Progenitor cell of endocrine pancreas (in vitro differentiated cells): ENCODE measurements around the gene RHBG. TPM values are rescaled to one million over a fixed set of nuclear protein-coding genes. Genes with fewer than 3 reads are reported as not detected.
"Not testable (repeated sequence)": the region's sequence is repeated elsewhere in the genome, so short reads cannot be mapped to it uniquely, and the experiment has no call there.

Experiments used
- DNase-seq: peaks from one replicate; pipeline ENCODE4 v3.0.0; 2021; ENCODE audit warnings: low spot score; ENCODE audit not compliant: unreplicated experiment
- H3K27ac Mint-ChIP-seq: 2 replicates; pipeline ENCODE4 v1.8.0; 2021; ENCODE audit warnings: mild to moderate bottlenecking, moderate library complexity, mixed read lengths
- H3K27me3 Mint-ChIP-seq: 2 replicates; pipeline ENCODE4 v1.8.0; 2021; ENCODE audit warnings: mixed read lengths
- H3K36me3 Mint-ChIP-seq: 2 replicates; pipeline ENCODE4 v1.8.0; 2022; ENCODE audit warnings: mixed read lengths; ENCODE audit not compliant: insufficient read depth
- H3K4me1 Mint-ChIP-seq: 2 replicates; pipeline ENCODE4 v1.8.0; 2021; ENCODE audit warnings: low read depth, mixed read lengths
- H3K4me3 Mint-ChIP-seq: 2 replicates; pipeline ENCODE4 v1.8.0; 2021; ENCODE audit warnings: low read depth, mild to moderate bottlenecking, moderate library complexity, mixed read lengths
- H3K9me3 Mint-ChIP-seq: 2 replicates; pipeline ENCODE4 v1.8.0; 2021; ENCODE audit warnings: low read depth, mixed read lengths
- total RNA-seq: library from RNA; stranded (reverse); gene quantifications from 2 replicates; pipeline ENCODE4 v1.2.1, GENCODE V29; 2021
- TF ChIP-seq, protein P1 (sequence below): fragments of 200-600 bp; sonication (generic); IDR thresholded peaks from one replicate; pipeline ENCODE4 v1.5.0; 2021; ENCODE audit warnings: antibody characterized with exemption, mild to moderate bottlenecking; ENCODE audit not compliant: unreplicated experiment

RHBG gene
- total RNA-seq, 1 donor from 2014 or later: 0.36 TPM

- no peak overlapping the region for H3K4me3 Mint-ChIP-seq
- H3K27me3 Mint-ChIP-seq: peaks cover 35% of the 10 kb centered on the region
- no peaks in the 10 kb centered on the region for H3K36me3 Mint-ChIP-seq
- H3K9me3 Mint-ChIP-seq: no peaks in the 10 kb centered on the region
- TF ChIP-seq, protein P1, sequence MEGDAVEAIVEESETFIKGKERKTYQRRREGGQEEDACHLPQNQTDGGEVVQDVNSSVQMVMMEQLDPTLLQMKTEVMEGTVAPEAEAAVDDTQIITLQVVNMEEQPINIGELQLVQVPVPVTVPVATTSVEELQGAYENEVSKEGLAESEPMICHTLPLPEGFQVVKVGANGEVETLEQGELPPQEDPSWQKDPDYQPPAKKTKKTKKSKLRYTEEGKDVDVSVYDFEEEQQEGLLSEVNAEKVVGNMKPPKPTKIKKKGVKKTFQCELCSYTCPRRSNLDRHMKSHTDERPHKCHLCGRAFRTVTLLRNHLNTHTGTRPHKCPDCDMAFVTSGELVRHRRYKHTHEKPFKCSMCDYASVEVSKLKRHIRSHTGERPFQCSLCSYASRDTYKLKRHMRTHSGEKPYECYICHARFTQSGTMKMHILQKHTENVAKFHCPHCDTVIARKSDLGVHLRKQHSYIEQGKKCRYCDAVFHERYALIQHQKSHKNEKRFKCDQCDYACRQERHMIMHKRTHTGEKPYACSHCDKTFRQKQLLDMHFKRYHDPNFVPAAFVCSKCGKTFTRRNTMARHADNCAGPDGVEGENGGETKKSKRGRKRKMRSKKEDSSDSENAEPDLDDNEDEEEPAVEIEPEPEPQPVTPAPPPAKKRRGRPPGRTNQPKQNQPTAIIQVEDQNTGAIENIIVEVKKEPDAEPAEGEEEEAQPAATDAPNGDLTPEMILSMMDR: no peak
- DNase-seq: no peak
- peaks cover 4% of the 10 kb centered on the region for H3K4me1 Mint-ChIP-seq
- H3K27ac Mint-ChIP-seq: no peak overlapping the region
Observed at GRCh38 chr1:156366378-156367166, 2.4 kb upstream of the RHBG start.

DNA sequence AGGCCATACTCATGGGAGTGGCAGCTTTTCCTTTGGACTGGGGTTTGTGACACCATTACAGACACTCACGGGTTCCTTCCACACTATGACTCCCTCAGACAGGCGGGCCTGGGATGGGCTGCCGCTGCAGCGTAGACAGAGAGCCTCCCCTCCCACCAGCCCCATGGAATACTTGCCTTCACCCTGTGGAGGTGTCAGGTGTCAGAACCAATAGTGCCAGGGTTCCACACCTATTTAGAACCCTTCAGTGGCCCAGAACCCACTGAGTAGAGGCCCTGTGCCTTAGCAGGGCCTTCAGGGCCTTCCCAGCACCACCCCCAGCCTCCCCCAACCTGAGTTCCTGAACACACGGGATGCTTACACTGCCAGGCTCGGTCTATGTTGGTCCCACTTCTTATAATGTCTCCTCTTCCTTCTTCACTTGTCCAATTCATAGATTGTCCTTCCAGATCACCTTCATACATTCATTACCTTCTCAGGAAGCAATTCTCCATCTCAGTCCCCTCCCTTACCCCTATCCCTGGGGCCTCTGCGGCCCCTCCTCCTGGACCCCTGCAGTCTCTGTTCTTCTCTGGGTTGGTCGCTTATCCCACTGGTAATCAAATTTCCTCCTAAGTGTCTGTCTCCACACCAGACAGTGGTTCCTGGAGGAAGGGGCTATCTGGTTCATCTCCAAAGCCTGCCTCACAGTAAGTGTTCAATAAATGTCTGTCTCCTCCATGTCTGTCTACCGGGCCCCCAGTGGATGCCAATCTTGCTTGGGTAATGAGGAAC lies 1.4 kb upstream of the RHBG start:
- no peak for DNase-seq
- no peak overlapping the region for H3K4me3 Mint-ChIP-seq
- H3K27me3 Mint-ChIP-seq: peaks cover 44% of the 10 kb centered on the region
- no peaks in the 10 kb centered on the region for H3K9me3 Mint-ChIP-seq
- H3K4me1 Mint-ChIP-seq: peaks cover 4% of the 10 kb centered on the region
- TF ChIP-seq, protein P1: no peak
- H3K27ac Mint-ChIP-seq: no peak overlapping the region
- H3K36me3 Mint-ChIP-seq: no peaks in the 10 kb centered on the region

GRCh38 chr1:156368157-156368658 lies 803 bp upstream of the RHBG start:
- H3K27me3 Mint-ChIP-seq: peaks cover 46% of the 10 kb centered on the region
- no peak overlapping the region for H3K27ac Mint-ChIP-seq
- H3K9me3 Mint-ChIP-seq: no peaks in the 10 kb centered on the region
- DNase-seq: no peak
- TF ChIP-seq, protein P1: no peak
- no peaks in the 10 kb centered on the region for H3K36me3 Mint-ChIP-seq
- H3K4me3 Mint-ChIP-seq: no peak overlapping the region
- H3K4me1 Mint-ChIP-seq: peaks cover 4% of the 10 kb centered on the region

- not testable (repeated sequence) for H3K4me1 Mint-ChIP-seq, H3K27ac Mint-ChIP-seq, H3K36me3 Mint-ChIP-seq, H3K9me3 Mint-ChIP-seq, DNase-seq
- H3K27me3 Mint-ChIP-seq: peaks cover 38% of the 10 kb centered on the region
- H3K4me3 Mint-ChIP-seq: peak overlapping the region; percentile 70
Observed at GRCh38 chr1:156369685-156370286, 775 bp downstream of the RHBG start.

GRCh38 chr1:156371553-156372264 lies 2.7 kb downstream of the RHBG start:
- H3K36me3 Mint-ChIP-seq: no peaks in the 10 kb centered on the region
- DNase-seq: no peak
- H3K9me3 Mint-ChIP-seq: no peaks in the 10 kb centered on the region
- H3K27ac Mint-ChIP-seq: no peak overlapping the region
- H3K27me3 Mint-ChIP-seq: peaks cover 31% of the 10 kb centered on the region
- no peak overlapping the region for H3K4me3 Mint-ChIP-seq
- TF ChIP-seq, protein P1: no peak
- H3K4me1 Mint-ChIP-seq: peaks cover 4% of the 10 kb centered on the region
